Neural progenitor cell (in vitro differentiated cells): ENCODE results near the gene CARMIL1. TPM values are rescaled to one million over a fixed set of nuclear protein-coding genes. Genes with fewer than 3 reads are reported as not detected.

Experiments used
- DNase-seq: peaks from one replicate; pipeline ENCODE4 v3.0.0-alpha.2; 2016; ENCODE audit warnings: low spot score
- H2AFZ ChIP-seq: fragments of 200-600 bp; sonication (generic); replicated peaks from 2 replicates; pipeline ENCODE4 v1.6.1; 2016; ENCODE audit warnings: antibody characterized with exemption
- H3F3A ChIP-seq: fragments of 200-600 bp; sonication (generic); 2 replicates; pipeline ENCODE4 v1.6.1; 2016; ENCODE audit warnings: antibody characterized with exemption, low read depth
- H3K27ac ChIP-seq: fragments of 200-600 bp; sonication (generic); 2 replicates; pipeline ENCODE4 v1.5.1; 2016; ENCODE audit warnings: mild to moderate bottlenecking
- H3K27me3 ChIP-seq: fragments of 200-600 bp; sonication (generic); 2 replicates; pipeline ENCODE4 v1.6.1; 2016; ENCODE audit warnings: mild to moderate bottlenecking, moderate library complexity
- H3K36me3 ChIP-seq: fragments of 200-600 bp; sonication (generic); 2 replicates; pipeline ENCODE4 v1.5.1; 2016
- H3K4me1 ChIP-seq: fragments of 200-600 bp; sonication (generic); 2 replicates; pipeline ENCODE4 v1.6.1; 2016; ENCODE audit warnings: mixed run types
- H3K4me2 ChIP-seq: fragments of 200-600 bp; sonication (generic); 2 replicates; pipeline ENCODE4 v1.6.1; 2016
- H3K4me3 ChIP-seq: fragments of 200-600 bp; sonication (generic); 2 replicates; pipeline ENCODE4 v1.5.1; 2016
- H3K79me2 ChIP-seq: fragments of 200-600 bp; sonication (generic); 2 replicates; pipeline ENCODE4 v1.6.1; 2016; ENCODE audit warnings: low read depth
- H3K9ac ChIP-seq: fragments of 200-600 bp; sonication (generic); 2 replicates; pipeline ENCODE4 v1.6.1; 2016
- H3K9me3 ChIP-seq: fragments of 200-600 bp; sonication (generic); 2 replicates; pipeline ENCODE4 v1.5.1; 2016; ENCODE audit warnings: low read depth
- H4K20me1 ChIP-seq: fragments of 200-600 bp; sonication (generic); 2 replicates; pipeline ENCODE4 v1.6.1; 2016; ENCODE audit warnings: low read depth
- H3K27ac Mint-ChIP-seq: 3 replicates; pipeline ENCODE4 v1.8.0; 2021; ENCODE audit warnings: mixed read lengths
- H3K27me3 Mint-ChIP-seq: 2 replicates; pipeline ENCODE4 v1.8.0; 2022; ENCODE audit warnings: low read depth, mild to moderate bottlenecking, inconsistent platforms, moderate library complexity, mixed read lengths; ENCODE audit not compliant: insufficient read depth
- H3K36me3 Mint-ChIP-seq: 3 replicates; pipeline ENCODE4 v1.8.0; 2021; ENCODE audit warnings: mixed read lengths
- H3K4me1 Mint-ChIP-seq: 3 replicates; pipeline ENCODE4 v1.8.0; 2021; ENCODE audit warnings: mixed read lengths
- H3K4me3 Mint-ChIP-seq: 3 replicates; pipeline ENCODE4 v1.8.0; 2021; ENCODE audit warnings: mild to moderate bottlenecking, moderate library complexity, mixed read lengths
- H3K9me3 Mint-ChIP-seq: 3 replicates; pipeline ENCODE4 v1.8.0; 2020; ENCODE audit warnings: mixed read lengths
- CTCF ChIP-seq: fragments of 200-600 bp; sonication (generic); IDR thresholded peaks from 2 replicates; pipeline ENCODE4 v1.5.1; 2017; ENCODE audit warnings: antibody characterized with exemption, mild to moderate bottlenecking
- EZH2 ChIP-seq: fragments of 200-600 bp; sonication (generic); IDR thresholded peaks from 2 replicates; pipeline ENCODE4 v1.6.1; 2017; ENCODE audit warnings: antibody characterized with exemption, mild to moderate bottlenecking, moderate library complexity
- EZH2phosphoT487 ChIP-seq: fragments of 200-600 bp; sonication (generic); IDR thresholded peaks from 2 replicates; pipeline ENCODE4 v1.6.1; 2017; ENCODE audit warnings: antibody characterized with exemption
- total RNA-seq: library from RNA; depleted of rRNA; stranded (reverse); fragments of >200 nt; gene quantifications from 2 replicates; pipeline ENCODE4 v1.2.3, GENCODE V29; 2015; ENCODE audit warnings: low replicate concordance

CARMIL1 gene
- total RNA-seq, 1 donor from 2014 or later = 13.3 TPM

- Histone ChIP-seq H3K9ac (no peak overlapping the region), H3K27ac (no peak overlapping the region), H3K36me3 (no peaks in the 10 kb centered on the region), H3K79me2 (peaks cover 7% of the 10 kb centered on the region), H3K4me2 (no peak overlapping the region), H3F3A (no peaks in the 10 kb centered on the region), H4K20me1 (no peaks in the 10 kb centered on the region), H3K27me3 (no peaks in the 10 kb centered on the region), H2AFZ (no peak overlapping the region), H3K4me1 (peaks cover 6% of the 10 kb centered on the region), H3K4me3 (no peak overlapping the region), H3K9me3 (no peaks in the 10 kb centered on the region)
- H3K9me3 Mint-ChIP-seq = no peaks in the 10 kb centered on the region
- H3K4me3 Mint-ChIP-seq = no peak overlapping the region
- peaks cover 14% of the 10 kb centered on the region for H3K4me1 Mint-ChIP-seq
- no peak for DNase-seq
- H3K27me3 Mint-ChIP-seq = no peaks in the 10 kb centered on the region
- no peak overlapping the region for H3K27ac Mint-ChIP-seq
- no peak for TF ChIP-seq EZH2
- TF ChIP-seq EZH2phosphoT487 = no peak
- TF ChIP-seq CTCF = no peak
- H3K36me3 Mint-ChIP-seq = no peaks in the 10 kb centered on the region
These were observed 61.4 kb downstream of the CARMIL1 start for GRCh38 chr6:25340431-25341202.

GRCh38 chr6:25341203-25341552 is 62.0 kb downstream of the CARMIL1 start:
- no peak for DNase-seq
- Mint-ChIP-seq H3K27me3 (no peaks in the 10 kb centered on the region), H3K9me3 (no peaks in the 10 kb centered on the region), H3K36me3 (no peaks in the 10 kb centered on the region), H3K27ac (no peak overlapping the region), H3K4me3 (no peak overlapping the region), H3K4me1 (peaks cover 14% of the 10 kb centered on the region)
- Histone ChIP-seq H3K4me2 (no peak overlapping the region), H3K9ac (no peak overlapping the region), H3K4me1 (peaks cover 9% of the 10 kb centered on the region), H3K79me2 (peaks cover 7% of the 10 kb centered on the region), H3K9me3 (no peaks in the 10 kb centered on the region), H4K20me1 (no peaks in the 10 kb centered on the region), H3K4me3 (no peak overlapping the region), H3K36me3 (no peaks in the 10 kb centered on the region), H2AFZ (no peak overlapping the region), H3K27me3 (no peaks in the 10 kb centered on the region), H3K27ac (no peak overlapping the region), H3F3A (no peaks in the 10 kb centered on the region)
- TF ChIP-seq CTCF (no peak), EZH2 (no peak), EZH2phosphoT487 (no peak)

GRCh38 chr6:25341923-25342619 is 62.9 kb downstream of the CARMIL1 start:
- Mint-ChIP-seq H3K27me3 (no peaks in the 10 kb centered on the region), H3K27ac (peak overlapping the region; percentile 3), H3K4me3 (no peak overlapping the region), H3K36me3 (no peaks in the 10 kb centered on the region), H3K4me1 (peaks cover 14% of the 10 kb centered on the region), H3K9me3 (no peaks in the 10 kb centered on the region)
- DNase-seq = no peak
- H2AFZ ChIP-seq = no peak overlapping the region
- TF ChIP-seq CTCF (no peak), EZH2 (no peak), EZH2phosphoT487 (no peak)
- no peak overlapping the region for H3K27ac ChIP-seq
- H3K4me2 ChIP-seq = no peak overlapping the region
- H3K9me3 ChIP-seq = no peaks in the 10 kb centered on the region
- peaks cover 12% of the 10 kb centered on the region for H3K4me1 ChIP-seq
- no peaks in the 10 kb centered on the region for H3F3A ChIP-seq
- no peaks in the 10 kb centered on the region for H3K27me3 ChIP-seq
- H3K79me2 ChIP-seq = peaks cover 8% of the 10 kb centered on the region
- H3K9ac ChIP-seq = no peak overlapping the region
- no peaks in the 10 kb centered on the region for H4K20me1 ChIP-seq
- no peaks in the 10 kb centered on the region for H3K36me3 ChIP-seq
- no peak overlapping the region for H3K4me3 ChIP-seq
